SK-N-SH treated with all-trans-retinoic acid at 6 μM for 48 hours (cell line): ENCODE measurements around the gene TINAGL1.
A peak's percentile ranks its signal among the peaks of the same experiment; 100 is the strongest.

Experiments
- ATAC-seq: fragments of 200-7000 bp; cut with Tn5 transposase; 3 replicates; pipeline ENCODE4 v1.9.1; 2020; ENCODE audit warnings: mild to moderate bottlenecking, moderate library complexity
- BACH2 ChIP-seq: fragments of 250-450 bp; sonication (Bioruptor Pico); IDR thresholded peaks from 2 replicates; pipeline ENCODE4 v1.9.0; 2021; ENCODE audit warnings: mild to moderate bottlenecking, borderline replicate concordance
- CREB5 ChIP-seq: fragments of 250-450 bp; sonication (Bioruptor Pico); IDR thresholded peaks from 2 replicates; pipeline ENCODE4 v1.5.1; 2020; ENCODE audit warnings: low read depth, mild to moderate bottlenecking, moderate library complexity
- CSDC2 ChIP-seq: fragments of 250-450 bp; sonication (Bioruptor Pico); IDR thresholded peaks from 2 replicates; pipeline ENCODE4 v1.5.0; 2020; ENCODE audit warnings: mild to moderate bottlenecking, moderate library complexity
- CSRNP3 ChIP-seq: fragments of 250-450 bp; sonication (Bioruptor Pico); IDR thresholded peaks from 2 replicates; pipeline ENCODE4 v1.5.1; 2021; ENCODE audit warnings: mild to moderate bottlenecking, moderate library complexity
- GLIS3 ChIP-seq: fragments of 250-450 bp; sonication (Bioruptor Pico); IDR thresholded peaks from 2 replicates; pipeline ENCODE4 v1.5.0; 2020; ENCODE audit warnings: mild to moderate bottlenecking, moderate library complexity
- OSR1 ChIP-seq: fragments of 250-450 bp; sonication (Bioruptor Pico); IDR thresholded peaks from 2 replicates; pipeline ENCODE4 v1.8.0; 2022; ENCODE audit warnings: moderate library complexity, mild to moderate bottlenecking, inconsistent platforms
- POU6F1 ChIP-seq: fragments of 250-450 bp; sonication (Bioruptor Pico); IDR thresholded peaks from 2 replicates; pipeline ENCODE4 v1.8.0; 2021; ENCODE audit warnings: low read depth, mild to moderate bottlenecking, moderate library complexity, borderline replicate concordance
- PPARA ChIP-seq: fragments of 250-450 bp; sonication (Bioruptor Pico); IDR thresholded peaks from 2 replicates; pipeline ENCODE4 v1.5.0; 2020; ENCODE audit warnings: mild to moderate bottlenecking, borderline replicate concordance
- RARB ChIP-seq: fragments of 250-450 bp; sonication (Bioruptor Pico); IDR thresholded peaks from 2 replicates; pipeline ENCODE4 v1.8.0; 2021; ENCODE audit warnings: mild to moderate bottlenecking, moderate library complexity
- SNAI2 ChIP-seq: fragments of 250-450 bp; sonication (Bioruptor Pico); IDR thresholded peaks from 2 replicates; pipeline ENCODE4 v1.5.0; 2020; ENCODE audit warnings: mild to moderate bottlenecking, moderate library complexity
- TCF4 ChIP-seq: fragments of 250-450 bp; sonication (Bioruptor Pico); IDR thresholded peaks from 2 replicates; pipeline ENCODE4 v1.8.0; 2021; ENCODE audit warnings: mild to moderate bottlenecking, moderate library complexity, borderline replicate concordance
- TOX ChIP-seq: fragments of 250-450 bp; sonication (Bioruptor Pico); IDR thresholded peaks from 2 replicates; pipeline ENCODE4 v1.8.0; 2021; ENCODE audit warnings: mild to moderate bottlenecking, moderate library complexity, borderline replicate concordance
- TSHZ2 ChIP-seq: fragments of 250-450 bp; sonication (Bioruptor Pico); IDR thresholded peaks from 2 replicates; pipeline ENCODE4 v1.5.0; 2020; ENCODE audit warnings: mild to moderate bottlenecking, moderate library complexity
- ZC3H10 ChIP-seq: fragments of 250-450 bp; sonication (Bioruptor Pico); IDR thresholded peaks from 2 replicates; pipeline ENCODE4 v1.5.1; 2021; ENCODE audit warnings: mild to moderate bottlenecking, moderate library complexity
- ZFP30 ChIP-seq: fragments of 450-650 bp; formaldehyde crosslinking; IDR thresholded peaks from 2 replicates; pipeline ENCODE4 v1.5.0; 2022; ENCODE audit warnings: mild to moderate bottlenecking, moderate library complexity
- ZNF70 ChIP-seq: fragments of 450-650 bp; formaldehyde crosslinking; IDR thresholded peaks from 2 replicates; pipeline ENCODE4 v1.5.0; 2020; ENCODE audit warnings: mild to moderate bottlenecking, moderate library complexity
- ZNF8 ChIP-seq: fragments of 450-650 bp; formaldehyde crosslinking; IDR thresholded peaks from 2 replicates; pipeline ENCODE4 v1.5.0; 2020; ENCODE audit warnings: mild to moderate bottlenecking, moderate library complexity

The TINAGL1 gene

GRCh38 chr1:31562707-31563360 lies 13.5 kb upstream of the TINAGL1 start:
- TF ChIP-seq CSRNP3 (CRISPR knock-in tag) (no peak), CREB5 (CRISPR knock-in tag) (no peak), TSHZ2 (CRISPR knock-in tag) (no peak), CSDC2 (CRISPR knock-in tag) (no peak), RARB (CRISPR knock-in tag) (no peak), BACH2 (no peak), SNAI2 (no peak), TOX (CRISPR knock-in tag) (no peak), GLIS3 (CRISPR knock-in tag) (no peak), TCF4 (CRISPR knock-in tag) (no peak), POU6F1 (no peak), PPARA (CRISPR knock-in tag) (no peak), ZNF70 (CRISPR knock-in tag) (no peak), ZFP30 (CRISPR knock-in tag) (no peak)
- ATAC-seq, result 0 out of 3 replicates have a peak, but pooled peaks have one; percentile 19

- no peak; the same call in 2 of the 3 replicates for ATAC-seq
- TF ChIP-seq ZNF70 (CRISPR knock-in tag) (no peak), TOX (CRISPR knock-in tag) (no peak), CSRNP3 (CRISPR knock-in tag) (no peak), CREB5 (CRISPR knock-in tag) (no peak), ZC3H10 (CRISPR knock-in tag) (no peak), POU6F1 (no peak), CSDC2 (CRISPR knock-in tag) (no peak)
Observed at GRCh38 chr1:31564606-31564989, 11.7 kb upstream of the TINAGL1 start.

- ATAC-seq, result no peak
- no peak for TF ChIP-seq TCF4 (CRISPR knock-in tag)
- TF ChIP-seq ZNF70 (CRISPR knock-in tag), result no peak
- TF ChIP-seq BACH2, result no peak
- TF ChIP-seq TSHZ2 (CRISPR knock-in tag), result no peak
- TF ChIP-seq CSRNP3 (CRISPR knock-in tag), result no peak
- TF ChIP-seq CSDC2 (CRISPR knock-in tag), result no peak
- TF ChIP-seq SNAI2, result no peak
- no peak for TF ChIP-seq OSR1
- no peak for TF ChIP-seq TOX (CRISPR knock-in tag)
- no peak for TF ChIP-seq ZNF8 (CRISPR knock-in tag)
- TF ChIP-seq ZFP30 (CRISPR knock-in tag), result no peak
Observed at GRCh38 chr1:31567956-31568570, 8.3 kb upstream of the TINAGL1 start.
